ENCODE results near the gene MAN1C1.
"Not testable (repeated sequence)": the region's sequence is repeated elsewhere in the genome, so short reads cannot be mapped to it uniquely, and the experiment has no call there.

The MAN1C1 gene

GRCh38 chr1:25647106-25647505, 30.5 kb downstream of the MAN1C1 start:
- no peak for DNase-seq

DNA sequence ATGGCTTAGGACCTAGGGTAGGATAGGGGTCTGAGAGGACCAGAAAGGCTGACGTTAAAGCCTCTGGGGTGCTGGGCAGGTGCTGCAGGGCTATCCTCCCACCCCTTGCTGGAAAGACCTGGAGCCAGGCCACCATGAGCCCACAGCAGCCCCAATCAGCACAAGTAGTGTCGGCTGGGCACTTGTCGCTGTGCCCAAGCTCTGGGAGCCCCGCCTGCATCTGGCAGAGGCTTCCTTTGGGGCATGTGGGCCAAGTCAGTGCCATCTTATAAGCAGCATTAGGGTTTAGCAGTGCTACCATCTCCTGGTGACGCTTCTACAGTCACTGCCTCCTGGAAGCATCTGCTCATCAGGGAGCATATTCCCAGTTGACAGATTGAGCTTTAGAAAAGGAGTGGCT, 31.3 kb downstream of the MAN1C1 start:
- no peak for DNase-seq
- in situ Hi-C loops (cut with HindIII; ENCODE audit: low pct_ligation_motif_present, low pct_unique_long_range_greater_than_20kb, low sequenced_read_pairs): no loop called here

More at GRCh38 chr1:25647106-25647505, 30.5 kb downstream of the MAN1C1 start:
- in situ Hi-C loops (cut with HindIII; ENCODE audit: low pct_ligation_motif_present, low pct_unique_long_range_greater_than_20kb, low sequenced_read_pairs): no loop called here

GRCh38 chr1:25648681-25649440, 32.3 kb downstream of the MAN1C1 start:
- in situ Hi-C loops (cut with HindIII; ENCODE audit: low pct_ligation_motif_present, low pct_unique_long_range_greater_than_20kb, low sequenced_read_pairs): no loop called here
- no peak for DNase-seq

GRCh38 chr1:25649505-25650288, 33.1 kb downstream of the MAN1C1 start:
- in situ Hi-C loops (cut with HindIII; ENCODE audit: low pct_ligation_motif_present, low pct_unique_long_range_greater_than_20kb, low sequenced_read_pairs): no loop called here
- no peak for DNase-seq

DNA sequence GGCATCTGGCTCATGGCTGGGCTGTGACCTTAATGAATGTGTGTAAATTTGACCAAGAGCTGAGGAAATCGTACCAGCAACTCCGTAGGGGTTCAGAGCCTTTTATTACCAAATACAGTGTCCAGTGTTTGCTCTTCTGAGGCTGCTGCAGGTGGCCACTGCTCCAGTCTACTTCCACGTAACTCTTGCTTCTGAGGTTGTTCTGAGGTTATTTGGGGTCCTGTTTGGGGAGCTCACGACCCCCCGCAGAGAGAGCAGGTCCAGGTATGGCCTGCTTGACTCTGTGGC, 33.6 kb downstream of the MAN1C1 start:
- in situ Hi-C loops (cut with HindIII; ENCODE audit: low pct_ligation_motif_present, low pct_unique_long_range_greater_than_20kb, low sequenced_read_pairs): no loop called here
- DNase-seq: no peak

- no peak for DNase-seq
- in situ Hi-C loops (cut with HindIII; ENCODE audit: low pct_ligation_motif_present, low pct_unique_long_range_greater_than_20kb, low sequenced_read_pairs): no loop called here
Observed at GRCh38 chr1:25651036-25651640, 34.5 kb downstream of the MAN1C1 start.

DNA sequence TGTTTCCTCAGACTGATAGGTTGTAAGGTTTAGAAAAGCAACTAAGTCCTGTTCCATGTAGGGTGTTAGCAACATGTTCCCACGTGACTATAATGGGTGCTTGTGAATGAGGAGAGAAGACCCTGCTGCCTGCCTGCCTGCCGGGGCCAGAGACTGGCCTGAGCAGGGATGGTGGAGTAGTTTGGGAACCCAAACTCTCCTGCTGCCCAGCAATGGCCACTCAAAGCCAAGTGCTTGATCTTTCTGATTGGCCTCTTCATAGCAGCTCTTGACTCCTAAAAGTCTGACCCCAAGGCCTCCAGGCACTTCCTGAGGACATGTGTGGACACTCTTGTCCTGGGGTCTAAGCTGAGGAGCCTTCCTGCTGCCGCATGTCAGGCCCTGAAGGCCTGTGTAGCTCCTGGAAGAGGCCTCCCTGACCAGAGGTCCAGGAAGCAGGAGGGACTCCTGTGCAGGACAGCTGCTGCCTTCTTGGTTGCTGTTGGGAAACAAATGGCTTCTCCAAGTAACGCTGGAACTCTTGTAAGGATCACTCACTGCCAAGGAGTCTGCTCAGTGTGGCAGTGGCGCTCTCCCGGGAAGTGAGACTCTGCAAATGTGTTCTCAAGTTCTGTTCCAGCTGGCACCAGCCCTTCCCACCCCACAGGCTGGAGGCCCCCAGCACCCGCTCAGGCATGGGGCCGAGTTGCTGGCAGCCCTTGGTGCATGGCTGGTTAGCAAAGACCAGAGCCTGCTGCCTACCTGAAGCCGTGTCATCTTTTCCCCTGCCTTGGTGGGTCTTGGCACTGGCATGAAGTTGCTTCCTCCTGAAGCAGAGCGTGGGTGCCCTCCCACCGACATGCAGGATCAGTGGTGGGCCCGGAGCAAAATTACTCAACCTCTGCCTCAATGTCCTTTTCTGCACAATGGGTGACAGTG, 35.5 kb downstream of the MAN1C1 start:
- no peak for DNase-seq
- in situ Hi-C loops (cut with HindIII; ENCODE audit: low pct_ligation_motif_present, low pct_unique_long_range_greater_than_20kb, low sequenced_read_pairs): no loop called here

DNA sequence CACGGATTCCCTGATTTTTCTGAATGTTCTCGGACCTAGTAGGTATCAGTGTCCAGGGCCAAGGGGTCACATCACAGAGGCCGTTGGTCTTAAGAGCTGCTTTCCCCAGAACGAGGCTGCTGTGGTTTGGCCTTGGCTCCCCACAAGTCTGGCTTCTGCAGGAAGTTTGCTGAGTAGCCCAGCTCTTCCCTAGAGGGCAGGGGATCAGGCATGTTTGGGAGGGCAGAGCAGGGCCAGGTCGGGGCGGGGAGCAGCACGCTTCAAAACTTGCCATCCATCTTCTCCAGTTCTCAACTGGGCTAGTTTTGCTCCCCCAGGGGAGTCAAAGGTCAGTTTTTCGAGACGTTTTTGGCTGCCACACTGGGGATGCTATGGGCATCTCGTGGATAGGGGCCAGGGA, 37.0 kb downstream of the MAN1C1 start:
- in situ Hi-C loops (cut with HindIII; ENCODE audit: low pct_ligation_motif_present, low pct_unique_long_range_greater_than_20kb, low sequenced_read_pairs): no loop called here
- no peak for DNase-seq

DNA sequence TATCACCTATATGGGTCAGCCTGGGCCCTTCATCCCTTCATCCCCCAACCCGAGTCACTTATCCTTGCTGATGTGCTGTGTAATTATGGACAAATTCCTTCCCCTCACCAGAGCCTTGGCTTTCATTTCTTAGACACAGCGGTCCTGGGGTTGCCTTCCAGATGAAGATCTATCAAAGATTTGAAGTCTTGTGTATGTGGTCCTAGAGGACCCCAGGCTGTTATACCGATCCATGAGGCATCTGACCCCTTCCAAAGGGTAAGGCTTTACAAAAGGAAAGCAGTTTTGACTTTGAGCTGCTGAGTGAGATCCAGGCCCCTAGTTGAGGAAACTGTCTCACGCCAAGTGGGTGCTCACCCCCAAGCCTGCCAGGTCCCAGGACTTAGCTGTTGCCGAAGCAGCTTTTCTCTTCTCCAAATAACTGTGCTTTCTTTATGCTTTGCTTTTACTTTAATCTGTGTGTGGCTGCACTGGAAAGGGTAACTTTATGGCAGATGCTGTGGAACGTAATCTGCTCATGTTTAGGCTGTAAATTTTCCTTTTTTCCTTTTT, 37.6 kb downstream of the MAN1C1 start:
- no peak for DNase-seq
- in situ Hi-C loops (cut with HindIII; ENCODE audit: low pct_ligation_motif_present, low pct_unique_long_range_greater_than_20kb, low sequenced_read_pairs): no loop called here

- no peak for DNase-seq
- in situ Hi-C loops (cut with HindIII; ENCODE audit: low pct_ligation_motif_present, low pct_unique_long_range_greater_than_20kb, low sequenced_read_pairs): no loop called here
Observed at GRCh38 chr1:25657121-25657882, 40.7 kb downstream of the MAN1C1 start.

- in situ Hi-C loops (cut with HindIII; ENCODE audit: low pct_ligation_motif_present, low pct_unique_long_range_greater_than_20kb, low sequenced_read_pairs): no loop called here
- DNase-seq: no peak
Observed at GRCh38 chr1:25657883-25658760, 41.5 kb downstream of the MAN1C1 start.

DNA sequence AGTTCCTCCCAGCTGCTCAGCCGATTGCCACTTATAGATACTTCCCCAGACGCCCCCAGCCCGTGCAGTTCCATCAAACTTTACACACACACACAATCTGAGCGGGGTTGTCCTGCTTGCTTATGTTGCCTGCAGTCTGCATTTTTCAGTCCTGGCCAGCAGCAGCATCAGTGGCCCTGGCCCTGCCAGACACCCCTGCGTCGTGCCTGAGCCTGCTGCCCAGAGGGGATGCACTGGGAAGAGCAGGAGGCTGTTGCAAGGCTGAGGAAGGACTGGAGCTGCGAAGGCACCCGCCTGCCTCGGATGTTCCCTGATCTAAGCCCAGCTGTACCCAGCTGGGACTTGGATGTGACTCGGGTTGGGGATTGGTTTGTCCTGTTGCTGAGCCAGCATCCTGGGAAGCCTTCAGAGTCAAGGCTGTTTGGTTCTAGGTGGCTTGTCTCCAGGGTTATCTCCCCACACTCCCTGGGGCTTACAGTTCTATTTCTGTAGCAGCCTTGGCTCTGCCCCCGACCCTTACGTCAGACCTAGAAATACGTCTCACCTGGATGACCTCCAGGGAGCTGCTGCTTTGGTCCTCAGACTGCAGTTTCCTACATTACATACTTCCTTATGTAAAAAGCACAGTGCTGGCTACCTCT, 42.3 kb downstream of the MAN1C1 start:
- in situ Hi-C loops (cut with HindIII; ENCODE audit: low pct_ligation_motif_present, low pct_unique_long_range_greater_than_20kb, low sequenced_read_pairs): no loop called here
- DNase-seq: no peak

GRCh38 chr1:25661043-25661815, 44.6 kb downstream of the MAN1C1 start:
- DNase-seq: no peak
- in situ Hi-C loops (cut with HindIII; ENCODE audit: low pct_ligation_motif_present, low pct_unique_long_range_greater_than_20kb, low sequenced_read_pairs): no loop called here

GRCh38 chr1:25662061-25662460, 45.5 kb downstream of the MAN1C1 start:
- no peak for DNase-seq
- in situ Hi-C loops (cut with HindIII; ENCODE audit: low pct_ligation_motif_present, low pct_unique_long_range_greater_than_20kb, low sequenced_read_pairs): no loop called here

- not testable (repeated sequence) for DNase-seq
Observed at GRCh38 chr1:25662959-25663358, 46.4 kb downstream of the MAN1C1 start.

More at GRCh38 chr1:25662959-25663358, 46.4 kb downstream of the MAN1C1 start:
- in situ Hi-C loops (cut with HindIII; ENCODE audit: low pct_ligation_motif_present, low pct_unique_long_range_greater_than_20kb, low sequenced_read_pairs): not testable (repeated sequence)
